H9 (cell line): ENCODE measurements around the gene ADAMTS3. TPM values are rescaled to one million over a fixed set of nuclear protein-coding genes. Genes with fewer than 3 reads are reported as not detected.

ENCODE experiments used
- DNase-seq: peaks from one replicate; pipeline ENCODE4 v3.0.0-alpha.2; 2017
- H2AFZ ChIP-seq: one replicate; pipeline ENCODE4 v1.6.1; 2013; ENCODE audit warnings: mild to moderate bottlenecking, low read length, control low read depth, moderate library complexity
- H2AK5ac ChIP-seq: 2 replicates; pipeline ENCODE4 v1.6.1; 2013; ENCODE audit warnings: low read length, control low read depth, mixed read lengths; ENCODE audit not compliant: insufficient read length
- H2BK120ac ChIP-seq: one replicate; pipeline ENCODE4 v1.6.1; 2013; ENCODE audit warnings: low read depth, mild to moderate bottlenecking, low read length, control low read depth, inconsistent platforms; ENCODE audit not compliant: poor library complexity, severe bottlenecking
- H2BK12ac ChIP-seq: 2 replicates; pipeline ENCODE4 v1.6.1; 2013; ENCODE audit warnings: low read length, control low read depth, mixed read lengths, low read depth; ENCODE audit not compliant: insufficient read length
- H2BK15ac ChIP-seq: 2 replicates; pipeline ENCODE4 v1.6.1; 2013; ENCODE audit warnings: low read depth, low read length, control low read depth
- H2BK20ac ChIP-seq: one replicate; pipeline ENCODE4 v1.6.1; 2013; ENCODE audit warnings: low read depth, mild to moderate bottlenecking, low read length, control low read depth, inconsistent platforms; ENCODE audit not compliant: poor library complexity, severe bottlenecking
- H2BK5ac ChIP-seq: 2 replicates; pipeline ENCODE4 v1.6.1; 2013; ENCODE audit warnings: low read length, control low read depth, mixed read lengths; ENCODE audit not compliant: insufficient read length
- H3K14ac ChIP-seq: 2 replicates; pipeline ENCODE4 v1.6.1; 2013; ENCODE audit warnings: low read length, control low read depth; ENCODE audit not compliant: insufficient read depth
- H3K18ac ChIP-seq: 2 replicates; pipeline ENCODE4 v1.6.1; 2013; ENCODE audit warnings: low read depth, mild to moderate bottlenecking, mixed read lengths, low read length, control low read depth; ENCODE audit not compliant: insufficient read length
- H3K23ac ChIP-seq: 2 replicates; pipeline ENCODE4 v1.6.1; 2013; ENCODE audit warnings: low read length, control low read depth, mixed read lengths, low read depth; ENCODE audit not compliant: insufficient read length
- H3K23me2 ChIP-seq: 2 replicates; pipeline ENCODE4 v1.6.1; 2013; ENCODE audit warnings: low read depth, mild to moderate bottlenecking, mixed read lengths, low read length, control low read depth; ENCODE audit not compliant: insufficient read length, poor library complexity, severe bottlenecking
- H3K27ac ChIP-seq: 2 replicates; pipeline ENCODE4 v1.5.1; 2013; ENCODE audit warnings: low read length, control low read depth, mixed read lengths, low read depth; ENCODE audit not compliant: insufficient read length
- H3K27me3 ChIP-seq: 2 replicates; pipeline ENCODE4 v1.6.1; 2013; ENCODE audit warnings: low read length, control low read depth, inconsistent platforms; ENCODE audit not compliant: insufficient read depth
- H3K4ac ChIP-seq: 2 replicates; pipeline ENCODE4 v1.6.1; 2013; ENCODE audit warnings: low read depth, mild to moderate bottlenecking, control low read depth, inconsistent platforms, low read length, moderate library complexity
- H3K4me1 ChIP-seq: 2 replicates; pipeline ENCODE4 v1.6.1; 2013; ENCODE audit warnings: low read length, control low read depth, inconsistent platforms; ENCODE audit not compliant: insufficient read depth
- H3K4me2 ChIP-seq: 2 replicates; pipeline ENCODE4 v1.6.1; 2013; ENCODE audit warnings: low read length, control low read depth, mixed read lengths; ENCODE audit not compliant: insufficient read length, insufficient read depth
- H3K56ac ChIP-seq: 2 replicates; pipeline ENCODE4 v1.6.1; 2013; ENCODE audit warnings: low read depth, mild to moderate bottlenecking, mixed read lengths, low read length, control low read depth; ENCODE audit not compliant: insufficient read length
- H3K79me1 ChIP-seq: 2 replicates; pipeline ENCODE4 v1.6.1; 2013; ENCODE audit warnings: low read depth, mild to moderate bottlenecking, moderate library complexity, low read length, control low read depth, inconsistent platforms; ENCODE audit not compliant: insufficient read depth, poor library complexity, severe bottlenecking
- H3K79me2 ChIP-seq: 2 replicates; pipeline ENCODE4 v1.6.1; 2013; ENCODE audit warnings: low read length, control low read depth, inconsistent platforms; ENCODE audit not compliant: insufficient read depth
- H3K9ac ChIP-seq: 2 replicates; pipeline ENCODE4 v1.6.1; 2013; ENCODE audit warnings: low read length, control low read depth, mixed read lengths; ENCODE audit not compliant: insufficient read length; ENCODE audit errors: extremely low read depth
- H3K9me3 ChIP-seq: one replicate; pipeline ENCODE4 v1.6.1; 2013; ENCODE audit warnings: low read depth, low read length, inconsistent platforms; ENCODE audit not compliant: control insufficient read depth
- H3T11ph ChIP-seq: one replicate; pipeline ENCODE4 v1.6.1; 2013; ENCODE audit warnings: mild to moderate bottlenecking, low read length, control low read depth, inconsistent platforms
- H4K20me1 ChIP-seq: one replicate; pipeline ENCODE4 v1.6.1; 2013; ENCODE audit not compliant: control insufficient read depth, insufficient read length, insufficient read depth
- H4K5ac ChIP-seq: 2 replicates; pipeline ENCODE4 v1.6.1; 2013; ENCODE audit warnings: low read depth, mild to moderate bottlenecking, mixed read lengths, low read length, control low read depth; ENCODE audit not compliant: insufficient read length
- H4K8ac ChIP-seq: replicated peaks from 2 replicates; pipeline ENCODE4 v1.6.1; 2013; ENCODE audit warnings: low read length, control low read depth, mixed read lengths, low read depth; ENCODE audit not compliant: insufficient read length
- H4K91ac ChIP-seq: 2 replicates; pipeline ENCODE4 v1.6.1; 2013; ENCODE audit warnings: low read depth, mild to moderate bottlenecking, moderate library complexity, mixed read lengths, low read length, control low read depth; ENCODE audit not compliant: insufficient read length
- H3K27ac Mint-ChIP-seq, 3 experiments: 2 replicates in 2 of 3; 3 replicates in 1 of 3; pipeline ENCODE4 v1.8.0; 2020 to 2021; ENCODE audit warnings: mixed read lengths in 3 of 3, mild to moderate bottlenecking in 1 of 3, moderate library complexity in 1 of 3
- H3K27me3 Mint-ChIP-seq: 2 replicates; pipeline ENCODE4 v1.8.0; 2021; ENCODE audit warnings: low read depth, mild to moderate bottlenecking, moderate library complexity, mixed read lengths
- H3K36me3 Mint-ChIP-seq, 3 experiments: 2 replicates in 2 of 3; 3 replicates in 1 of 3; pipeline ENCODE4 v1.8.0; 2020 to 2021; ENCODE audit warnings: low read depth in 3 of 3, mixed read lengths in 3 of 3; ENCODE audit not compliant: insufficient read depth in 1 of 3
- H3K4me1 Mint-ChIP-seq, 2 experiments: 2 replicates each; pipeline ENCODE4 v1.8.0; 2020; ENCODE audit warnings: mixed read lengths in 2 of 2
- H3K4me3 Mint-ChIP-seq, 2 experiments: 2 replicates in 1 of 2; 3 replicates in 1 of 2; pipeline ENCODE4 v1.8.0; 2020 to 2021; ENCODE audit warnings: mild to moderate bottlenecking in 2 of 2, mixed read lengths in 2 of 2, moderate library complexity in 1 of 2
- H3K9me3 Mint-ChIP-seq, 2 experiments: 2 replicates in 1 of 2; 3 replicates in 1 of 2; pipeline ENCODE4 v1.8.0; 2020; ENCODE audit warnings: mild to moderate bottlenecking in 2 of 2, mixed read lengths in 2 of 2, moderate library complexity in 1 of 2
- CTCF ChIP-seq: fragments of 200-600 bp; sonication (generic); conservative IDR thresholded peaks from 3 replicates; pipeline ENCODE4 v1.8.0; 2021; ENCODE audit warnings: antibody characterized with exemption, mild to moderate bottlenecking
- WGBS: extraction: QIAGEN DNeasy Blood & Tissue Kit; methylation state at CpG from one replicate; pipeline ENCODE4 v1.1.7; 2013; ENCODE audit warnings: missing lambda C conversion rate, low lambda C conversion rate, mixed read lengths; ENCODE audit not compliant: insufficient read length; ENCODE audit errors: extremely low coverage; 5-methylcytosine and 5-hydroxymethylcytosine counted together
- total RNA-seq: library from RNA; stranded (reverse); gene quantifications from 2 replicates; pipeline ENCODE4 v1.2.1, GENCODE V29; 2021

Gene ADAMTS3
- total RNA-seq, 1 experiment from 2014 or later, result 1.1 TPM

GRCh38 chr4:72312032-72312650, 256.9 kb downstream of the ADAMTS3 start:
- Histone ChIP-seq H3K79me2 (no peaks in the 10 kb centered on the region), H3K4me2 (no peak overlapping the region), H3K56ac (no peak overlapping the region), H3K79me1 (no peaks in the 10 kb centered on the region), H3T11ph (no peak overlapping the region), H2BK15ac (no peak overlapping the region), H4K8ac (no peak overlapping the region), H3K27me3 (no peaks in the 10 kb centered on the region), H3K9ac (no peak overlapping the region), H3K4me1 (no peaks in the 10 kb centered on the region; the same call in 1 of the 2 replicates), H4K5ac (no peak overlapping the region), H3K14ac (no peak overlapping the region), H2AFZ (no peak overlapping the region), H4K91ac (no peak overlapping the region), H3K23me2 (no peaks in the 10 kb centered on the region), H3K18ac (no peak overlapping the region), H2AK5ac (no peak overlapping the region), H2BK5ac (no peak overlapping the region), H3K23ac (no peak overlapping the region), H3K27ac (no peak overlapping the region), H2BK12ac (no peak overlapping the region), H3K4ac (no peak overlapping the region), H4K20me1 (no peaks in the 10 kb centered on the region), H3K9me3 (no peaks in the 10 kb centered on the region), H2BK120ac (no peak overlapping the region), H2BK20ac (no peak overlapping the region)
- Mint-ChIP-seq H3K27ac (peak overlapping the region; percentile 23 to 67 (median 59); a peak in 4 of 7 replicates), H3K36me3 (no peaks in the 10 kb centered on the region), H3K4me1 (peaks cover 15% of the 10 kb centered on the region in 2 experiments), H3K4me3 (no peak overlapping the region), H3K9me3 (no peaks in the 10 kb centered on the region), H3K27me3 (no peaks in the 10 kb centered on the region)
- no CpG with 5 or more reads among the region's 6 CpGs for WGBS
- no peak for TF ChIP-seq CTCF
- peak; percentile 57 for DNase-seq
